ENCODE data around the gene ZMYM5.
"Not testable (repeated sequence)": the region's sequence is repeated elsewhere in the genome, so short reads cannot be mapped to it uniquely, and the experiment has no call there.

The ZMYM5 gene

DNA sequence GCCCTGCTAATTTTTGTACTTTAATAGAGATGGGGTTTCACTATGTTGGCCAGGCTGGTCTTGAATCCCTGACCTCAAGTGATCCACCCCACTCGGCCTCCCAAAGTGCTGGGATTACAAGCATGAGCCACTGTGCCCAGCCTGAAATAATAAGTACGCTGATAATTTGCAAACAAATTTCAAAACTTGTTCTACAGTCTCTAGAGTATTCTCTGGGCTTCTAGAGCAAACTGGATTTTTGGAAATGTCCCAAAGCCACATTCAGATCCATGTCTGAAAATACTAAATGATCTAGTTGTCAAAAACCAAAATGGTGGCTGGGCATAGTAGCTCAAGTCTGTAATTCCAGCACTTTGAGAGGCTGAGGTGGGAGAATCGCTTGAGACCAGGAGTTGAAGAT is 40.8 kb downstream of the ZMYM5 start:
- in situ Hi-C loops (cut with MboI; ENCODE audit: low sequenced_read_pairs): no loop called here

DNA sequence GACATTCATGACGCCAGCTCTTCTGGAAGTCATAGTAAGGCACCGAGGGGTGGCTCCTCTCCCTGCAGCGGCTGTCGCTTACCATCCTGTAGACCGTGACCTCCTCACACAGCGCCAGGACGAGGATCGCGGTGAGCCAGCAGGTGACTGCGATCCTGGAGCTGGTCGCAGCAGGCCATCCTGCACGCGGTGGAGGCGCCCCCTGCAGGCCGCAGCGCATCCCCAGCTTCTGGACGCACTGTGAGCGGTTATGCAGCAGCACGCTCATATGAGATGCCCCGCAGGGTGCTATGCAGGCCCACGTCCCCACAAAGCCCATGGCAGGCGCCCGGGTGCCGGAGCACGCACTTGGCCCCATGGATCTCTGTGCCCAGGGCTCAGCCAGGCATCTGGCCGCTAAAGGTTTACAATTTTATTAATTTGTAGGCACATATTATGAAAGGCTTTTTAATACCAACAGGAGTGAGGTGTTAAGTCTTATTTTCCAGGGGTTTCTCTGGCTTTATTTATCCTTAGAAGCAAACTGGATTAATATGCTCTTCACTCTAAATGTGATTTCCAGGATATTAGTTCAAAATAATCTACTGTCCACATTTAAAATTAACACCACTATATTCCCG is 45.1 kb downstream of the ZMYM5 start:
- in situ Hi-C loops (cut with MboI; ENCODE audit: low sequenced_read_pairs): no loop called here

DNA sequence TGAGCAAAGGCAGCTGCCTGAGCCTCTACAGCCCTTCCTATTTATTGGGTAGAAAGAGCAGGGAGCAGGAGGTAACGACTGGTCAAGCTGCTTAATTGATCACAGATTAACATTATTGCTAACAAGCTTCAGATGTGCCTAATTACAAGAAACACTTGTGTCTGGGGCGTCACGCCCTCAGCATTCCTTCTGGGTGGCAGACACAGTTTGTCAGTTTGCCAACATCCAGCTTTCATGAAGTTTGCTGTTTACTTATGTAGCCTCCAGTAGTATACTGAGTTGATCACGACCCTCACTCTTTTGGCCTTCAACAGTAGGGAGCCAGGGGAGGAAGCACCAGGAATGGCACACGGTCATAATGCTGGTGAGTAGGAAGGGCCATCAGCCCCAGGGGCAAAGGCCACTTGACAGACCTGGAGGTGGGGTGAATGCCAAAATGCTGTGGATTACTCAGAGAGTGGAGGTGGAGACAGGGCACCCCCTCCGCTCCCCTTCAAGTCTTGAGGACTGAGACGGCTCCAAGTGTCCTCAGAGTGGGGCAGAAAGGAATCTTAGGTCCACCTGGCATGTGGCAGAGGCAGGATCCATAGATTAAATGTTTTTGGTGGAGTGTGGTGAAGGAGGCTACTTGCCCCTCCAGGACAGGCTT is 45.8 kb downstream of the ZMYM5 start:
- in situ Hi-C loops (cut with MboI; ENCODE audit: low sequenced_read_pairs): no loop called here

DNA sequence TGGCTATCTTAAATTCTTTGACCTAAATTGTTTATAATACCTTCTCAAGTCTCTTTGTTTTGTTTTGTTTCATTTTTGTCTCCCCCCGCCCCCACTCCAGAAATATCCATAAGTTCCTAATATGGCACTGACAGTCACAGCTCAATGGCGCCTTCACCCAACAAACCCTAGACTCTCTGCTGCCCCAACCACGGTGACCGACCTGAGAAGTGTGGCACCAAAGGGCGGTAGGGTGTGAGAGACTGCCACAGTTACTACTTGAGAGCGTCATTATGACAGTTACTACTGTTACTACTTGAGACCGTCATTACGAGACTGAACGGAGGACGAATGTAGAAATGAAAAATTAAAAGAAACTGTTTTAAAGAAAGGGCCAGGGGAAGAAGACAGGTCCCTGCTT is 46.3 kb downstream of the ZMYM5 start:
- in situ Hi-C loops (cut with MboI; ENCODE audit: low sequenced_read_pairs): no loop called here

GRCh38 chr13:19815842-19816241 is 47.6 kb downstream of the ZMYM5 start:
- in situ Hi-C loops (cut with MboI; ENCODE audit: low sequenced_read_pairs): not testable (repeated sequence)

DNA sequence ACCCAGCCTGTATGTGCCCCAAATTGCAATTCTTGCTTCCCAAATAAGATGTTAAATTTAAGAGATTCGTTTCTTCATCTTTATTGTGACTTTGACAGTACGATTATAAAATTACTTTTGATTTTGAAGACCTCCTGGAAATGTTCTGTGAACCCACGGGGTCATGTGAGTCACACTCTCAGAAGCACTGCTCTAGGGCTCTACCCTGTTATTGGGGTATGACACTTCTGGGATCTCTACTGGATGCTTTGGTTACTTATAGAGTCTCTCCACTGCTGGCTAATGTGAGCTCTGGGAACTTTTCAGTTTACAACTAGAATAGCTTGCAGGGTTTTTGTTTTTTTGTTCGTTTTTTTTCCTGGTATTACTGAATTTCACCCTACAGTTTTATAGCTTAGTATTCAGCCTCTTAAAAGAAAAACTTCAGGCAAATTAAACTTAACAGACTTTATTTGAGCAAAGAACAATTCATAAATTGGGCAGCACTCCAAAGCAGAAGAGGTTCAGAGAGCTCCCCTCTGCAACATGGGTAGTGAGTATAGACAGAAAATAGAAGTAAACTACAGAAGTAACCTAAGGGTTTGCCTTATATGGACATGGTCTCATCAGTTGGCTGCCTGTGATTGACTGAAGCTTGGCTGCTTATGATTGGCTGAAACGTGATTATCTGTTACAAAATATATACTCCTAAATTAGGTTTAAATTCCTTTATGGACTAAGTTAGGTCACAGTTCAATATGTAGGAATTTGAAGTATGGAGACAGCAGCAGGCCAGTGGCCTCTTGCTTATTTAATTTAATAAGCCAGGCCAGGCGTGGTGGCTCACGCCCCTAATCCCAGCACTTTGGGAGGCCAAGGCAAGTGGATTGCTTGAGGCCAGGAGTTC is 52.2 kb downstream of the ZMYM5 start:
- in situ Hi-C loops (cut with MboI; ENCODE audit: low sequenced_read_pairs): no loop called here

- in situ Hi-C loops (cut with MboI; ENCODE audit: low sequenced_read_pairs): no loop called here
Observed at GRCh38 chr13:19810151-19810550, 53.3 kb downstream of the ZMYM5 start.

GRCh38 chr13:19805765-19806164 is 57.7 kb downstream of the ZMYM5 start:
- in situ Hi-C loops (cut with MboI; ENCODE audit: low sequenced_read_pairs): no loop called here

DNA sequence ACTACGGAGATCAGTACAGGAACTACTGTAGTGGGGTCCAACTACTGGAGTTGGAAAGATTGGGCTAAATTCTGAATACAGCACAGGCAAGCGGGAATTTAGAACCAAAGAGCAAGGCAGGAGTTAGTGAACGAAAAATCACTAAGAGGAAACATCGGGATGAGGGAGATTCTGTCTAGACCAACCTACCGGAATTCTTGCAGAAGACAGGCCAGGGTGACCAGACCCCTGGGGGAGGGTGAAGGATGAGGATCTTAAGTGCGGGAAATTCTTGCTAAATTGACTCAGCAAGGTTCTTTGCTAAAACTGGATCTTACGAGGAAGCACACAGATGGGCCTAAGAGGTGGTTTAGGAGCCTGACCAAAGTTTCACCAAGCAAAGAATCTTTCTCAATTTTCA is 67.5 kb downstream of the ZMYM5 start:
- in situ Hi-C loops (cut with MboI; ENCODE audit: low sequenced_read_pairs): no loop called here

DNA sequence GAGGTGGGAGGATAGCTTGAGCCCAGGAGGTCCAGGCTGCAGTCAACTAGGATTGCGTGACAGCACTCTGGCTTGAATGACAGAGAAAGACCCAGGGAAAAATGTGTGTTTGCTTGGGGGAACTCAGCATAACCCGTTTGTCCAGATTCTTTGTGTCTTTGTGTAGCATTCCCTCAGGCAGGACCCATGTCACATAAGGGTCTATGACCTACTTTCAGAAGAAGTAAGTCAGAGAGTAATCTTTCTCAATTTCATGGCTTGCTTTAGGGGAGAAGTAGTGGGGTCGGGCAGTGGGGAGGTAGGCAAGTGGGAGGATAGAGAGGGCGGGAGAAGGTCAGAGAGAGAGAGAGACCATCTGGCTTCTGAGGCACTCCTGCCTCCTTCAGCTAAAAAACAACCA is 68.8 kb downstream of the ZMYM5 start:
- in situ Hi-C loops (cut with MboI; ENCODE audit: low sequenced_read_pairs): no loop called here

DNA sequence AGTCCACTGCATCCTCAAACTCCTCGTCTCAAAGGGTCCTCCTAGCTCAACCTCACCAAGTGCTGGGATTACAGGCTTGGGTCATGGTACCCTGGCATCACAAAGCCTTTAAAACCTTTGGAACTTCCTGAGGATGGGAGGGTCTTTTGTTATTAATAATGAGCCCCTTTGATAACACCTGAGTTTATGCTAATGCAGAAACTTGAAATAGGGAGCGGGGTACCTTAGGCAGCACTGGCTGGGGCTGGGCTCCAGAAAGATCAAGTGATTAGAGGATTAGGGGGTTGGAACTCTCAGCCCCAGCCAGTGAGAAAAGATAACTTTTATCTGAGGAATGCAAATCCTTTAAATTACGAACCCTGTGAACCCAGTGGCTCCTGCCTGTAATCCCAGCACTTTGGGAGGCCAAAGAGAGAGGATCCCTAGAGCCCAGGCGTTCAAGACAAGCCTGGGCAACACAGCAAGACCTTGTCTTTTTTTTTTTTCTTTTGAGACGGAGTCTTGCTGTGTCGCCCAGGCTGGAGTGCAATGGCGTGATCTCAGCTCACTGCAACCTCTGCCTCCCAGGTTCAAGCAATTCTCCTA is 71.4 kb downstream of the ZMYM5 start:
- in situ Hi-C loops (cut with MboI; ENCODE audit: low sequenced_read_pairs): no loop called here

DNA sequence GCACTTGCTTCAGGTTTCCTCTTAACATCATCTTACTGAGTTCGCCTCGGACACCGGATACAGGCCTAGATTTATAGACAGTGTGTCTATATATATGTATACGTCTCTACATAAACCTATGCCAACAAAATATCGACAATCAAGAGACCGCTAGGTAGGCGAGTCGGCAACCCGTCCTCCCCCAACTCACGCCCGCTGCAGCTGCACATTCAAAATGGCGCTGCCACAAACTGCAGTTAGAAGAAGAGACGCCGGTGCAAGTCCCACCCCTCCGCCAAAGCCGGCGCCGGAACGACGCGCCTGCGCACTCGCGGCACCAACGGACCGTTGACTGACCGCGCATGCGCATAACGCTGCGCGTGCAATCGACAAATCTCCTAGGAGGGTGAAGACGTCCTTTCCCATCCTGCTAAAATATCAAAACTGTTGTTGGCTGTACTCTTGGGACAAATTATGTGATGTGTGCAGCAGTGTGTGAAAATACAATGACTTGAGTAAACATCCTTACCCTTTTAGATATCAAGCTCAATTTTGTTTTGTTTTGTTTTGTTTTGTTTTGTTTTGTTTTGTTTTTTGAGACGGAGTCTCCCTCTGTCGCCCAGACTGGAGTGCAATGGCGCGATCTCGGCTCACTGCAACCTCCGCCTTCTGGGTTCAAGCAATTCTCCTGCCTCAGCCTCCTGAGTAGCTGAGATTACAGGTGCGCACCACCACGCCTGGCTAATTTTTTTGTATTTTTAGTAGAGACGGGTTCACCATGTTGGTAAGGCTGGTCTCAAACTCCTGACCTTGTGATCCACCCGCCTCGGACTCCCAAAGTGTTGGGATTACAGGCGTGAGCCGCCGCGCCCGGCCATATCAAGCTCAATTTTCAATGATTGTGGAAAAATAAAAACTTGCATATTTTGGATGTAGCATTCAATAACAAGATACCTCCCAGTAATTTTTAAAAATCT is 80.4 kb downstream of the ZMYM5 start, which contains the start of gene PSPC1:
TSS of gene PSPC1 (minus strand) at position 219 of the 956 bp plus-strand sequence. CDS start at position 31, 188 bp downstream.
- in situ Hi-C loops (cut with MboI; ENCODE audit: low sequenced_read_pairs): not testable (repeated sequence)

DNA sequence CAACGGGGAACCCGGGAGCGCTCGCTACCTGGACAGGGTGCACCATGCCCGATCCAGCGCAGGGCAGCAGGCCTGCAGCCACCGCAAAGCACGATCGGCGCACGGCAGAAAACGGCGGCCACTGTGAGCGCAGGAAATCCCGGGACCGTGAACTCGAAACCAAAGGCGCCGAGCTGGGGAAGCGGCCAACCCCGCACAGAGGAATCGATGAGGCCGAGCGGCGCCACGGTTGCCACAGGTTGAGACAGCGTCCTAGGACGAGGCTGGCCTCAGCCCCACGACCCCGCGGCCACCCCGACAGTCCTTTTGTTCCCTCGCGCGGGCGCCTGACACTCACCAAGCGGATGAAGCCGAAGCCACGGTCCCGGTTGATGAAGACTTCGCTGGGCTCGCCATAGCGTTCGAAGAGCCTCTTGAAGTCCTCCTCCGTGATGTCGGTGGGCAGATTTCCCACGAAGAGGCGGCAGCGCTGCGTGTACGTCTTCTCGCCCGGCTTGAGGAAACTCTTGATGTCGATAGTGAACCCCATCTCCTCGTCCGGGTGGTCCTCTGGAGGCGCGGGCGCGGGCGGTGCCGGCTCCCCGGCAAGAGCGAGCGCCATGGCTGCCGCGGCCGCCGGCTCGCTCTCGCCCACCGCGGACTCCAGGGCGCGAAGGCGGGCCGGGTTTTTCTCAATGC is 81.3 kb downstream of the ZMYM5 start:
- in situ Hi-C loops (cut with MboI; ENCODE audit: low sequenced_read_pairs): no loop called here

DNA sequence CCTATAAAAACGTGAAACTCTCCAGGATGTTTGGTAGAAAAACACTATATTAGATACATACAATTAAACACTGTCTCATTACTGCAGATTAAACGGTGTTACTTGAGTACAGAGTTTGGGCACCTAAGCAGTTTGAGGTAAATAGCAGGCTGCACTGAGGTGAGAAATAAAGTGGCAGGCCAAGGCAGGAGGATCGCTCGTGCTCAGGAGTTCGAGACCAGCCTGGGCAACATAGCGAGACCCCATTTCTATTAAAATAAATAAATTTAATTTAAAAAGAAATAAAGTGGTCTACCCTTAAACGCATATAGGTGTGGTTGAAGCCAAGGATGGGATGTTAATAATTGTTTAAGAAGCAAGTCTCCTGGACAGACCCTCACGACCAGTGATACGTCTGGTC is 81.9 kb downstream of the ZMYM5 start:
- in situ Hi-C loops (cut with MboI; ENCODE audit: low sequenced_read_pairs): no loop called here

- in situ Hi-C loops (cut with MboI; ENCODE audit: low sequenced_read_pairs): not testable (repeated sequence)
Observed at GRCh38 chr13:19780753-19781418, 82.6 kb downstream of the ZMYM5 start.
